Thyroid gland (tissue), 4 donors: Measurements from ENCODE around the gene ANLN. TPM values are rescaled to one million over a fixed set of nuclear protein-coding genes. Genes with fewer than 3 reads are reported as not detected.
A peak's percentile ranks its signal among the peaks of the same experiment; 100 is the strongest.

Experiments used
- DNase-seq, 2 donors: peaks; one replicate each; pipeline ENCODE4 v3.0.0-alpha.2; 2019
- H3K27ac ChIP-seq, 3 donors: fragments of 200-600 bp; sonication (generic); 1 replicate in 2 of 3; 2 replicates in 1 of 3; pipeline ENCODE4 v1.5.1; 2016 to 2019; ENCODE audit warnings: mild to moderate bottlenecking in 1 of 3, moderate library complexity in 1 of 3
- H3K27me3 ChIP-seq: fragments of 200-600 bp; sonication (generic); one replicate; pipeline ENCODE4 v1.5.1; 2019
- H3K36me3 ChIP-seq, 2 donors: fragments of 200-600 bp; sonication (generic); one replicate each; pipeline ENCODE4 v1.5.1; 2016 to 2019
- H3K4me1 ChIP-seq, 2 donors: fragments of 200-600 bp; sonication (generic); one replicate each; pipeline ENCODE4 v1.5.1; 2017 to 2019
- H3K4me3 ChIP-seq, 3 donors: fragments of 200-600 bp; sonication (generic); replicated peaks in 1 of 3; 1 replicate in 2 of 3; 2 replicates in 1 of 3; pipeline ENCODE4 v1.5.1; 2016; ENCODE audit warnings: mild to moderate bottlenecking in 1 of 3
- H3K9me3 ChIP-seq: fragments of 200-600 bp; sonication (generic); one replicate; pipeline ENCODE4 v1.5.1; 2017
- CTCF ChIP-seq, 6 experiments: fragments of 200-600 bp in 3 of 6; fragments of 450-650 bp in 3 of 6; sonication (generic) in 3 of 6; IDR thresholded peaks; one replicate each; pipeline ENCODE4 v1.5.1; 2016 to 2019; ENCODE audit warnings: antibody characterized with exemption in 6 of 6, mild to moderate bottlenecking in 2 of 6, inconsistent platforms in 1 of 6, moderate library complexity in 1 of 6
- POLR2A ChIP-seq, 2 donors: fragments of 450-650 bp; IDR thresholded peaks; one replicate each; pipeline ENCODE4 v1.6.1; 2017; ENCODE audit warnings: antibody characterized with exemption in 2 of 2, mild to moderate bottlenecking in 2 of 2, moderate library complexity in 1 of 2
- WGBS, 2 donors: methylation state at CpG; one replicate each; pipeline ENCODE4 v1.1.5; 2017; 5-methylcytosine and 5-hydroxymethylcytosine counted together
- intact Hi-C: fragments of 100-400 bp; cut with DNase I; formaldehyde crosslinking; loops from one replicate; pipeline ENCODE4 v1.15.1; 2023
- total RNA-seq, 4 donors: library from RNA; depleted of rRNA; stranded (reverse); fragments of >200 nt; gene quantifications; one replicate each; pipeline ENCODE4 v1.2.3, GENCODE V29; 2016

Gene ANLN
- total RNA-seq, 4 donors from 2014 or later: 0.88 to 4.0 (median 3.1) TPM

GRCh38 chr7:36472141-36472729, 82.6 kb downstream of the ANLN start:
- no peaks in the 10 kb centered on the region for H3K36me3 ChIP-seq
- 82 to 90% methylated on average over 3 of the region's 3 CpGs for WGBS, 2 donors
- H3K27ac ChIP-seq: no peak overlapping the region
- no peaks in the 10 kb centered on the region for H3K9me3 ChIP-seq
- no peaks in the 10 kb centered on the region for H3K27me3 ChIP-seq
- no peak for DNase-seq
- H3K4me3 ChIP-seq: no peak overlapping the region
- TF ChIP-seq CTCF (IDR thresholded peaks at IDR 0.05): no peak
- no peak for TF ChIP-seq POLR2A (IDR thresholded peaks at IDR 0.05)
- intact Hi-C loops: no loop called here
- no peaks in the 10 kb centered on the region for H3K4me1 ChIP-seq

GRCh38 chr7:36473454-36474282, 84.0 kb downstream of the ANLN start:
- H3K27ac ChIP-seq: no peak overlapping the region
- WGBS, 2 donors: 72 to 79% methylated on average over 8 to 11 of the region's 12 CpGs
- peak; percentile 16 to 24 for DNase-seq
- no peaks in the 10 kb centered on the region for H3K36me3 ChIP-seq
- no peaks in the 10 kb centered on the region for H3K9me3 ChIP-seq
- intact Hi-C loops: no loop called here
- no peaks in the 10 kb centered on the region for H3K27me3 ChIP-seq
- TF ChIP-seq CTCF (IDR thresholded peaks at IDR 0.05): peak in 2 of 6 experiments; percentile 25 to 29
- TF ChIP-seq POLR2A (IDR thresholded peaks at IDR 0.05): no peak
- H3K4me1 ChIP-seq: no peaks in the 10 kb centered on the region
- no peak overlapping the region for H3K4me3 ChIP-seq

GRCh38 chr7:36474283-36475010, 84.8 kb downstream of the ANLN start:
- DNase-seq: no peak
- WGBS, 2 donors: 55 to 80% methylated on average over 6 of the region's 6 CpGs

GRCh38 chr7:36475011-36475342, 85.3 kb downstream of the ANLN start:
- Histone ChIP-seq H3K27me3 (no peaks in the 10 kb centered on the region), H3K4me1 (no peaks in the 10 kb centered on the region), H3K27ac (no peak overlapping the region), H3K9me3 (no peaks in the 10 kb centered on the region), H3K36me3 (no peaks in the 10 kb centered on the region), H3K4me3 (no peak overlapping the region)
- DNase-seq: no peak
- TF ChIP-seq CTCF (IDR thresholded peaks at IDR 0.05) (no peak), POLR2A (IDR thresholded peaks at IDR 0.05) (no peak)
- intact Hi-C loops: no loop called here

More at GRCh38 chr7:36474283-36475010, 84.8 kb downstream of the ANLN start:
- Histone ChIP-seq H3K36me3 (no peaks in the 10 kb centered on the region), H3K27ac (no peak overlapping the region), H3K4me1 (no peaks in the 10 kb centered on the region), H3K9me3 (no peaks in the 10 kb centered on the region), H3K27me3 (no peaks in the 10 kb centered on the region), H3K4me3 (no peak overlapping the region)
- intact Hi-C loops: no loop called here
- no peak for TF ChIP-seq POLR2A (IDR thresholded peaks at IDR 0.05)
- no peak for TF ChIP-seq CTCF (IDR thresholded peaks at IDR 0.05)

- H3K4me1 ChIP-seq: no peaks in the 10 kb centered on the region
- intact Hi-C loops: no loop called here
- H3K9me3 ChIP-seq: no peaks in the 10 kb centered on the region
- no peak overlapping the region for H3K27ac ChIP-seq
- H3K4me3 ChIP-seq: no peak overlapping the region
- no peaks in the 10 kb centered on the region for H3K27me3 ChIP-seq
- WGBS, 2 donors: 86 to 89% methylated on average over 3 of the region's 3 CpGs
- TF ChIP-seq CTCF (IDR thresholded peaks at IDR 0.05): no peak
- TF ChIP-seq POLR2A (IDR thresholded peaks at IDR 0.05): no peak
- no peak for DNase-seq
- H3K36me3 ChIP-seq: no peaks in the 10 kb centered on the region
These were observed 85.7 kb downstream of the ANLN start for GRCh38 chr7:36475381-36475780.
